Globus pallidus (tissue), 1 donor: ENCODE measurements around the gene ENPP3.

Experiments used
- DNase-seq: peaks from one replicate; pipeline ENCODE4 v3.0.0-alpha.2; 2015; ENCODE audit warnings: low spot score

The ENPP3 gene

GRCh38 chr6:131766631-131767030 lies 129.5 kb downstream of the ENPP3 start:
- DNase-seq: no peak

DNA sequence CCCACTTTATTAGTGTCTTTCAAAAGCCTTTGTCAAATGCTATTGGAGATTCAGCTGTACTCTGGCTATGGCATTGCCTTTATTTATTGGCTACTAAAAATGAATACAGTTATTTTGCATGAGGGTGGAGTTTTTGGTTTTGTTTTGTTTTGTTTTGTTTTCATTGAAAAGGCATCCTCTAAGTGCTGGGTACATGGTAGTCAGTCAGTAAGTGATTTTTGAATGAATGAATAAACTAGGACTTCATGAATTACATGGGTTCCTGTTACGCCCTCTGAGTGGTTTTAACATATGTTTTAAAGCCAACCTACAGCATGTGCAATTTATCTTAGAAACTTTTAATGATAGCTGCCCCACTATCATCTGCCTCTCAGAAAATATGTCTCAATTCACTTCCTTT lies 131.9 kb downstream of the ENPP3 start:
- DNase-seq: no peak

DNA sequence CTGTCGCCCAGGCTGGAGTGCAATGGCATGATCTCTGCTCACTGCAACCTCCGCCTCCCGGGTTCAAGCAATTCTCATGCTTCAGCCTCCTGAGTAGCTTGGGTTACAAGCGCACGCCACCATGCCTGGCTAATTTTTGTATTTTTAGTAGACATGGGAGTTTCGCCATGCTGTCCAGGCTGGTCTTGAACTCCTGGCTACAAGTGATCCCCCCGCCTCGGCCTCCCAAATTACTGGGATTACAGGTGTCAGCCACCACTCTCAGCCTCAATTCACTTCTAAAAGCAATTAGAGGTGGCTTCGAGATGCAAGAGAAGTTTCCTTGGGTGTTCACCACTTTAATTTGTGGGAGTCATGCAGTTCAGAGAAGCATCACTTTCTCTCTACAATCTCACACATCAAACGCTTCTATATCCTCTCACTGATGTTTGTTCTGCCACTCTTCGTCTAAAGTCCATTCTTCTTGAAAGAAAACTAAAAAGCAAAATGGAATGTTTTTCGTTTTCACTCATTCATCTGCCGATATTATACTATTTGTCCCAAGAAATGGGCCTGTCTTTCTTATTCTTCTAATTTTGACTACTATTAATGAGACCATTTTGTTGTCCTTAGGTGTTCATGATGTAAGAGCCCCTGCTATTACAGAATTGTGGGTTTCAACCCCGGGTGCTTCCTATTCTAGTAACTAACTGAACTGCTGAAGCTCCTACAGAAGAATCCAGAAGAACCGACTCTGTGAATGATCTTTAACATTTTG lies 132.5 kb downstream of the ENPP3 start:
- DNase-seq: no peak

DNA sequence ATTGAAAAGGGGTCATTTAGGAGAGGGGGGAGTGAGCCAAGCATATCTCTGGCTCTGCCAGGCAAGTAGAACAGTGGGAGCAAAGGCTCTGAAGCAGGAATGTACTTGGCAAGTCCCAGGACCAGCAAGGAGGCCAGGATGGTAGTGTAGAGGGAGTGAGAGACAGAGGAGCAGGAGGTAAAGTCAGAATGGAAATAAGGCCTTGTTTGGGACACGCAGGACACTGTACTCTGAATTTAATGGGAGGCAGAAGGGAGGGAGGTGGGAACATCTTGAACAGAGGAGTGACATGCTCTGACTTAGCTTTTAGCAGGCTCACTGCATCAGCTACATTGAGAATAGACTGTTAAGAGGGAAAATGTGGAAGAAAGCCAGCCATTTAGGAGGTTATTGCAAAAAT lies 133.7 kb downstream of the ENPP3 start:
- DNase-seq: no peak

- DNase-seq: no peak
These were observed 136.3 kb downstream of the ENPP3 start for GRCh38 chr6:131773284-131773950.

- no peak for DNase-seq
These were observed 138.8 kb downstream of the ENPP3 start for GRCh38 chr6:131775886-131776285.

DNA sequence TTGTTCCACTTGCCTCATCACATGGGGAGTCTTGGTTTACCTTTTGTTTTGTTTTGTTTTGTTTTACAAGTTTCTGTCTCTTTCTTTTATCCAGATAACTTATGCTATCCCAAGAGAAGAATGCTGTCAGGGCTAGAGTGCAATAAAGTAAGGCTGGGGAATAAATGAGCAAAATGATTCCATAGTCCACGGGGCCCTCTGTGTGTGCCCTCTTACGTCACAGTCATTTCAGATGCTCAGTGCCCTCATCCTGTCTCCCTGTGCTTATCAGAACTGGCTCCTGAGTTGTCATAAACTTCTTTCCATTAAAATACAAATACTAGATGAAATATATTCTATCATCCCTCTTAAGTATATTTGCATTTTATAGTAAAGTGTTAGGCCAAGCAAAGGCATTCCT lies 139.9 kb downstream of the ENPP3 start:
- no peak for DNase-seq

- no peak for DNase-seq
These were observed 141.1 kb downstream of the ENPP3 start for GRCh38 chr6:131778169-131778568.

DNA sequence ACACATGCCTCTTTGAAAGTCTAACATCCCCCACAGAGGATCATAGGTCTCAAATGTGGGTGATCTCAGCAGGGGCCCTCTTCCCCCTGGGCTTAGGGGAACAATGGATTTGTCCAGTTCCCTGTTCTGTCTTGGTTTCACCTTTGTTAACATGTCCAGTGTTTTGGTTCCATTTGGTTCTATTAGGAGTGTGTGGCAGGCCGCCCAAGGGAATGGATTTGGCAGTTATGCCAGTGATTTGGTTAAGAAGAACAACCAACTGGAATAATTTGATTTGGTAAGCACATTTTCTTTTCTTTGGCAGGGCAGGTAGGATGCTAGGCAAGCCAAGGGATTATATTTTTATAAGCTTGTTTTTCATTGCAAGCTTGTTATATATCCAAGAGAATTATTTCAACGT lies 142.2 kb downstream of the ENPP3 start:
- DNase-seq: no peak

- DNase-seq: no peak
These were observed 143.5 kb downstream of the ENPP3 start for GRCh38 chr6:131780600-131780999.

DNA sequence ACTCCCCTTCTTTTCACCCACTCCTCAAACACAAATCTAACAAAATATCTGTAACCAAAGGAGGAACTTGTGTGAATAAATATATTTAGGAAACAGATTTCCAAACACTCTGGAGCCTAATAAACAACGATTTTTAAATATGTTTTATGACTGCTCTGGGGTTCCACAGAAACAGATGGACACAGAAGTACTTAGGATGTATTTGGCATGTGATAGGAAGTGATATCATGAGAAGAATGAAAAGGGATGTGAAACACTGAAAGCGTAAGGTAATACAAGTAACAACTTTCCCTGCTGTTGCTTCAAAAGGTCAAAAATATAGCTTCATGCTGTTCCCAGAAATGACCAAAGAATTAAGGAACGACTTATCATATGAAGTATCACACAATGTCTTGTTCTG lies 144.6 kb downstream of the ENPP3 start:
- no peak for DNase-seq

DNA sequence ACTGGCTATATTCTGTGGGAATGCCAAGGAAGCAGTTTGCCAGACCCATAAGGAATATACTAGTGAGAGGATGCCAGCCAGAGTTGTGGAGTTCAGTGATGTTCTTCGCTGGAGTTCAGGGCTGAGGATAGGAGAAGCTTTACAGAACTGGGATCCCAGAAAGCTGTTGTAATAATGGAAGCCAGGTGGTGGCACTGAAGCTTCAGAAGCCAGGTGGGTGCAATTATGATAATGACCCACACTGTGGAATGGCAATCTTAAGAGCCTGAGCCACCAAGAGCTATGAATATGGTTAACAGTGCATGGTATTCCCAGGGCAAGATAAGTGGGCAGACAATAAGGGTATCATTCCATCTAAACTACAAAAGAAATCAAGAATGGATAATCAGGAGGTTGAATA lies 145.7 kb downstream of the ENPP3 start:
- no peak for DNase-seq

DNA sequence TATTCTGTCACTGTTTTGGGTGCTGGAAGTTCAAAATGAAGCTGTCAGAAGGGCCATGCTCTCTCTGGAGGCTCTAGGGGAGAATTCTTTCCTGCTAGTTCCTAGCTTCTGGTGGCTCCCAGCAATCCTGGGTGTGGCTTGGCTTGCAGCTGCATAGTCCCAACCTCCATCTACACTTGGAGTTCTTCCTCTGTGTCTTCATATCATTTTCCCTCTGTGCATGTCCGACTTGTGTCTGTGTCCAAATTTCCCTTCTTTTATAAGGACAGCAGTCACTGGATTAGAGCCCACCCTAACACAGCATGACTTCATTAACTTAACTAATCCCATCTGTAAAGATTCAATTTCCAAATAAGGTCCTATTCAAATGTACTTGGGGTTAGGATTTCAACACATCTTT lies 147.5 kb downstream of the ENPP3 start:
- no peak for DNase-seq

DNA sequence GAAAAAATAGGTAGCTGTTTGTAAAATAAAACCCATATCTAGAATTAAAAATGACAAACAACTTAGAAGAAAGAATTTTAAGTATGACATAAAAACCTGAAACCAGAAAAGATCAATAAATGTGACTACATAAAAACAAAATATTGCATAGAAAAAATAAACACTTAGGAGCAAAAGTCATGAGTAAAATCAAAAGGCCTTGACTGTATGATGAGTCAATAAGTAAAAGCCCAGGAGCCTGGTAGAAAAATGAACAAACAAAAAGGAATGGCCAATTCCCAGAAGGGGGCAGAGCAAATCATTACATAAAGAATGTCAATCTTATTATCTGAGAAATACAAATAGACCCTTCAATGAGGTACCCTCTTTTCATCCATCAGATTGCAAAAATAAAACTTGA lies 150.0 kb downstream of the ENPP3 start:
- DNase-seq: no peak

GRCh38 chr6:131787766-131788712 lies 150.9 kb downstream of the ENPP3 start:
- DNase-seq: no peak

DNA sequence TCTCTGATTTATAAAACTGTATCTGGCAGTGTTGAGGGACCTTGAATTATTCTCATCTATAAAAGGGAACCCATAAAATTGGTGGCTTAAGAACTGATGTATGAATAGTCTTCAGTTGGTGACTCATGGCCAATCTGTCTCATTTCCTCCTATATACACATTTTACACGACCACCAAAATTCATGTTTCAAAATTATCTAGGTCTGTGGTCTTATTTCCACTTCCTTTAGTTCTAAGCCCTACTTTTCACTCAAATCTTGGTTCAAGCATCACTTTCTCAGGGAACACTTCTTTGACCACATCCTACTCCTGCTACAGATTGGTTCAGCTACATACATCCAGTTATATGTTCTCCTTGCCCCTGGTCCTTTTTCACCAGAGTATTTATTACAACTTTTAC lies 152.1 kb downstream of the ENPP3 start:
- DNase-seq: no peak

- no peak for DNase-seq
These were observed 154.4 kb downstream of the ENPP3 start for GRCh38 chr6:131791476-131791875.

GRCh38 chr6:131792091-131792496 lies 155.0 kb downstream of the ENPP3 start:
- DNase-seq: no peak

DNA sequence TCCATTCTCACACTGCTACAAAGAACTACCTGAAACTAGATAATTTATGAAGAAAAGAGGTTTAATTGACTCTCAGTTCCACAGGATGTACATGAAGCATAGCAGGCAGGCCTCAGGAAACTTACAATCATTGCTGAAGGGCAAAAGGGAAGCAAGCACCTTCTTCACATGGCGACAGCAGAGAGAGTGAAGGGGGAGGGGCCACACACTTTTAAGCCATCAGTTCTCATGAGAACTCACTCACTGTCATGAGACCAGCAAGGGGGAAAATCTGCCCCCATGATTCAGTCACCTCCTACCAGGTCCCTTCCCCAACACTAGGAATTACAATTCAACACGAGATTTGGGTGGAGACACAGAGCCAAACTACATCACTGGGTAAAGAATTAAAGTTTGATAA lies 158.3 kb downstream of the ENPP3 start:
- no peak for DNase-seq
